GM21447 (cell line): Measurements from ENCODE around the gene DLG1.

ENCODE experiments used
- ATAC-seq: cut with Tn5 transposase; IDR thresholded peaks from one replicate; pipeline ENCODE4 v1.9.1; 2021; ENCODE audit not compliant: unreplicated experiment

Gene DLG1

DNA sequence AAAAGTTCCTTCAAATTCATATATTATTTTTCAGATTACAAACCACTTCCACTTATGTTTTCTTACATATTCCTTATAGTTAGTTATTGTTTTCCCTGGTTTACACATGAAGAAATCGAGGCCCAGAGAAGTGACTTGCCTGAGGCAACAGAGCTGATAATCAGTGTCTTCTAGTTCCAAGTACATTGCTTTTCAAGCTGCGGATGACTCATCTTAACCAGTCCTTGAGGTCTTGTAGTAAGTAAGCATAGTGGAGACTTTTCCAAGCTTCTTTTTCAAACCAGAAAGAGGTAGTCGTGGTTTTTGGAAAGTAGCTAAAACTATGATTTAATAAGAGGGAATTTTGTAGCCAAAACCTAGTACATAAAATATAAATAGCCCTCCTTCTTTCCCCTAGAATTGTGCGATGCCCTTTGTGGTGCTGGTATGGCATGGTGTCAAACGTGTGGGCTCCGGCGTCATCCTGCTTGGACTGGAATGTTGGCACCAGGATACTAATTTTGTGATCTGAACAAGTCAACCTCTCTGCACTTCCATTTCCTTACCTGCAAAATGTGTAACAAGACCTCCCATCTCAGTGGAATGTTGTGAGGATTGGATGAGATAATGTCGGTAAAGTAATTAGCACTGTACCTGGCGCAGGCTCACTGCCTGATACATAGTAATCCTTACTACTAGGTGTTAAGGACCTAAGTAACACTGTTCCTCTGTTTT is 19.0 kb upstream of the DLG1 start:
- no peak for ATAC-seq

DNA sequence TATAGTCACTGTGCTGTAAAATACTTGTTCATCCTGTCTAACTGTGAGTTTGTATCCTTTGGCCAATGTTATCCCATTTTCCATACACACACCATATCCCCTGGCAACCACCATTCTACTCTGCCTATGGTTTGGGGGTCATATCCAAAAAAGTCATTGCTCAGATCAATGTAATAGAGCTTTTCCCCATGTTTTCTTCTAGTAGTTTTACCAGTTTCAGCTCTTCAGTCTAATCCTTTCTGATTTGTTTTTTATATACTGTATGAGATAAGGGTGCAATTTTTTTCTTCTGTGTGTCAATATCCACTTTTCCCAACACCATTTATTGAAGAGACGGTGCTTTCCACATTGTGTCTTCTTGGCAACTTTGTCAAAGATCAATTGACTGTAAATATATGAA is 14.0 kb upstream of the DLG1 start:
- no peak for ATAC-seq

DNA sequence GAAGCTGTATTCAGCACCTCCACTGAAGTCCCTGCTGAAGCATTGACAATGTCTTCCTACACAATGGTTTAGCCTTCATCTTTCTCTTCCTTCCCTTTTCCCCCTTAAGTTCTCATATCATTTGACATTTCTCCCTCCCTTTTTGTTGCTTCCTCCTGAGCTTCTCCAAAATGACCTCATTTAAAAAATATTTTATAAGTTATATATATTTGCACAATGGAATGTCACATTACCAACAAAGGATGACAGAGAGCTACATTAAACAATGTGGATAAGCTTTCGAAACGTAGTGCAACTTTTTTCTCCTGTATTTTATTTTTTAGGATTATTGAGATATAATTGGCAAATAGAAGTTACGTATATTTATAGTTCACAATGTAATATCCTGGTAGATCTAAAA is 13.2 kb upstream of the DLG1 start:
- no peak for ATAC-seq

DNA sequence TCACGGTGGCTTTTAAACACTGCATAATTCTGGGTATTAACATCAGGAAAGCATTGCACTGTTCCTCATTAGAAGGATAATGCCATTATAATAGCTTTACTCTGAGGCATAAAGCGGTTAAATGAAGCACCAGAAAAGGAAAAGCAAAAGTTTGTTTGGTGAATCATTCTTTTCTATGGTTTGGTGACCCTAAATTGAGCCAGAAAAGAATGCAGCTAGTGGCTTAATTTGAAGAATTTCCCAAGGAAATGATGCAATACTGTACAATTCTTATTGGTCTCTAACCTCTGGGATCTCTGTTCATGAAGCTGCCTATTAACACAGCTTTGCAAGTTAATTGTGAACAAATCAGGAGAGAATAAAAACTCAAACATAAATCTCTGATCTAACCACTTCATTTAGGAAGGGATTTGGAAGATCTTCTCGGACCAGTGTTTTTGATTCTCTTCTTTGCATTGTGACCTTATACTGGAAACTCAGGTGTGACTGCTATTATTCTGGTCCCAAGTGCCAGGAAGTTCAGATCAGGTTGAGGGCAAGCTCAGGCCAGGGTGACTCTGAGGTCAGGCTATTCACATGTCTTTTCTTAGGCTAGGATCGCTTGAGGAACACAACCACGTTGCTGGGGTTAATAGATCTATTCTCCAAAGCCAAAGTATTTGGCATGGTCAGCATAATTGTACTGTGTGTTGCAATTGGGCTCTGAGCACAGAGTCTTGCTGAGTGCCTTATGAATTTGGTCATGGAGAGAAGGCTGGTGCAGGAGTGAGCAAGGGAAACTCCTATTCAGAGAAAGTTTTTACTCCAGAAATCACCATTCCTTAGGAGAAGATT is 11.3 kb upstream of the DLG1 start:
- ATAC-seq, result no peak

DNA sequence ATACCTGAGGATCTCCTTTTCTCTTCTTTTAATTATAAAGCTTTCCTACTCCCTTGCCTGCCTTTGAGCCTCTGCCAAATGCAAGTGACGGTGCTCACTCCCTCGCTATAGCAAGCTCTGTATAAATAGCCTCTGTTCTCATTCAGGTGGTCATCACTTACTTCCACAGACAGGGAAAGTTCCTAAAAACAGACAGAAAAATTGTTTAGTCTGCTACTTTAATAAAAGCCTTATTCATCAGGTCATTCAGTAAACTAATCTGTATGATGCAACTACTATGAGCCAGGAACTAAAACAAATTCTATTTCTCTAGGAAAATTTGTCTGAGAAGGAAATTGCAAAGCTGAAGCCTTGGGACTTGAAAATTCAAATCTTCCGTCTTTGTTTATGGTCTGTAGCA is 10.2 kb upstream of the DLG1 start:
- no peak for ATAC-seq

DNA sequence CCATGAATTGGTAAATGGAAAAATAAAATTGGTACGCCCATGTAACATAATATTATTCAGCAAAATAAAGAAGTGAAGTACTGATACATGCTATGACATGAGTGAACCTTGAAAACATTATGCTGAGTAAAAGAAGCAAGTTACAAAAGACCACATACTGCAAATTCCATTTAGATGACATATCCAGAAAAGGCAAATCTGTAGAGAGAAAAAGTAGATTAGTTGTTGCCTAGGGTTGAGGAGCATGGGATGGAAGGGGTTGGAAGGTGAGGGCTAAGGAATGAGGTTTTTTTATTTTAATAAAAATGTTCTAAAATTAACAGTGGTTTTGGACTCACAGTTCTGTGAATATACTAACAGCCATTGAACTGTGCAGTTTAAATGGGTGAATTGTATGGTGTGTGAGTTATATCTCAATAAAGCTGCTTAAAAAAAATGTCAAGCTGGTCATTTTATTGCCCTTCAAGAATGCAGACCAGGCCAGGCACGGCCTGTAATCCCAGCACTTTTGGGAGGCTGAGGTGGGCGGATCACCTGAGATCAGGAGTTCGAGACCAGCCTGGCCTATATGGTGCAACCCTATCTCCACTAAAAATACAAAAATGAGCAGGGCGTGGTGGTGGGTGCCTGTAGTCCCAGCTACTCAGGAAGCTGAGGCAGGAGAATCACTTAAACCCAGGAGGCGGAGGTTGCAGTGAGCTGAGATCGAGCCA is 8.1 kb upstream of the DLG1 start:
- ATAC-seq, result no peak

DNA sequence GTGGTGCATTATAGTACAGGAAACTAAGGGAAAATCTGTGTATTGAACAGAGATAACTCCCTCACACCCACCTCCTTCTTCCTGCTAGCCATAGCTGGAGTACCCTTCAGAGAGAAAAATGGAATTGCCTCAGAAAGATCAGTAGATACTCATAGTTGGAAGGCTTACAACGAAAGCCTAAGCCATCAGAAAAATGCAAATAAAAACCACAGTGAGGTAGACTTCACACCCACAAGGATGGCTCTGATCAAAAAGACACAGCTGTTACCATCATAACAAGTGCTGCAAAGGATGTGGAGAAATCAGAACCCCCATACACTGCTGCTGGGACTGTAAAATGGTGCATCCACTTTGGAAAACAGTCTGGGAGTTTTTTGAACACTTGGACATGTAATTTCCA is 7.4 kb upstream of the DLG1 start:
- ATAC-seq, result no peak

DNA sequence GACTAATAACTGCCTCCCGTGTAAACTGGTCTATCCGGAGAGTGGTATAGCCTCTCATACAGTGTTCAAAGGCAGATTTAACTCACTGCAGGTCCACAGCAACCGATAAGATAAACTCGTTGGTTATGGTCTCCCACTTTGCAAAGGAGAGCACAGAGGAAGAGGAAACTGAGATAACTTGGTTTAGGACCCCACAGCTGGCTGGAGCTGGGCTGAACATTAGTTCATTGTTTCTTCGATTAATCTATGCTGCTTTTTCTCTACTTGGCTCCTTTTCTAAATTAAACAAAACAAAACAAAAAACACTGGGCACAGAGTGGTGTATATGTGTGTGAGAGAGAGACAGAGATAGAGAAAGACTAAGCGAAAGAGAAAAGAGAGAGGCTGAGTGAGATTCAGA is 5.0 kb upstream of the DLG1 start:
- no peak for ATAC-seq

DNA sequence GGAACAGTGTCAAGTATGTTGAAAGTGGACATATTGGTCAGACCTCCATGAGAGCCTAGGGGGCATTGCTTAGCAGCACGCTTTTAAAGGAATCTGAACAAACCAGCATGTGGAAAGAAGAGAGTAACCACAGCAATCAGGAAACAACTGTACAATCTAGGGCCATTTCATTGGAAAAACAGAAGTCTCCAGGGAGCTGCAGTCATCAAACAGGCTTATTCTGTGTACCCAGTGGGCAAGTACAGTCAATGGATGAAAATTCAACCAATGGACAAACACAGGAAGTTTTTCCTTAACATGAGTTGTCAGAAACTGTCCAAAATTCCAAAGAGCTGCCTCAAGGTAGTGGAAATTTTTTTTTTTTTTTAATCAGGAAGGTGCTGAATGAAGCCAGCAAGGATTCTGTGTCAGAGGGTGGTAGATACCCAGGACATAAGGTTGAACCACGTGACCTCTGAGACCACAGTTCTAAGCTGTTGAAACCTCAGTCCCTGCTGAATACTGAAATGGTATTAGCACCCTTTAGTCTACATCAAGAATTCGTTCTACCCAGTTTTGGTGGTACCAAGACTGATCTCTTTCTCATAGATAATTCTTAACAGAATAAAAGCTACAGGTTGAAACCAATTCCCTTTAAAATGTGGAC is 4.4 kb upstream of the DLG1 start:
- ATAC-seq, result no peak

DNA sequence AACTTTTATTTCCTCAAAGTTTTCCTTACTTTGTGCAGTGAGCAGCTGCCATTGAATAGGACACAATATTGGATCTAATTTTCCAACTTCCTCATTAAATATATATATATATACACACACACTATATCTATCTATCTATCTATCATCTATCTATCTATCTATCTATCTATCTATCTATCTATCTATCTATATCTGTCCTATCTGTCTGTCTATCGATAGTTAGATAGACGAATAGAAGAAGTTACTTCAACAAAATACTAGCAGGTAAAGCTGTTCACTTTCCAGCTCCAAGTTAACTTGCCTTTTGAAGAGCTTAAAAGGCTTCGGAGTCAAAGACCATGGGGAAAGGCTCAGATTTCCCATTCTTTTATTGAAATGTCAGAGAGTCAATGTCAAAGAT is 3.6 kb upstream of the DLG1 start:
- ATAC-seq, result no peak

DNA sequence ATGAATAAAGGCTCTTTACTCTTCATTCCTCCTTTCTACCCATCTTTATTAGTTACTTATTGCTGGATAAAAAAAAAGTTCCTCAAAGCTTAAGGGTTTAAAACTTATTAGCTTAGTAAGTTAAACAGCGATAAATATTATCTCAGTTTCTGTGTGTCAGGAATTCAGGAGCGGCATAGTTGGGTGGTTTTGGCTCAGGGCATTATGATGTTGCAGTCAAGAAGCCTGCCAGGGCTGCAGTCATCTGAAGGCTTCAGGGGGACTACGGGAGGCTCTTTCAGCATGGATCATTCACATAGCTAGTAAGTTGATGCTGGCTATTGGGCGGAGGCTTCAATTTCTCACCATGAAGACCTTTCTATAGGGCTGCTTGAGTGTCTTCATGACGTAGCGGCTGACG is 1.9 kb upstream of the DLG1 start:
- no peak for ATAC-seq

DNA sequence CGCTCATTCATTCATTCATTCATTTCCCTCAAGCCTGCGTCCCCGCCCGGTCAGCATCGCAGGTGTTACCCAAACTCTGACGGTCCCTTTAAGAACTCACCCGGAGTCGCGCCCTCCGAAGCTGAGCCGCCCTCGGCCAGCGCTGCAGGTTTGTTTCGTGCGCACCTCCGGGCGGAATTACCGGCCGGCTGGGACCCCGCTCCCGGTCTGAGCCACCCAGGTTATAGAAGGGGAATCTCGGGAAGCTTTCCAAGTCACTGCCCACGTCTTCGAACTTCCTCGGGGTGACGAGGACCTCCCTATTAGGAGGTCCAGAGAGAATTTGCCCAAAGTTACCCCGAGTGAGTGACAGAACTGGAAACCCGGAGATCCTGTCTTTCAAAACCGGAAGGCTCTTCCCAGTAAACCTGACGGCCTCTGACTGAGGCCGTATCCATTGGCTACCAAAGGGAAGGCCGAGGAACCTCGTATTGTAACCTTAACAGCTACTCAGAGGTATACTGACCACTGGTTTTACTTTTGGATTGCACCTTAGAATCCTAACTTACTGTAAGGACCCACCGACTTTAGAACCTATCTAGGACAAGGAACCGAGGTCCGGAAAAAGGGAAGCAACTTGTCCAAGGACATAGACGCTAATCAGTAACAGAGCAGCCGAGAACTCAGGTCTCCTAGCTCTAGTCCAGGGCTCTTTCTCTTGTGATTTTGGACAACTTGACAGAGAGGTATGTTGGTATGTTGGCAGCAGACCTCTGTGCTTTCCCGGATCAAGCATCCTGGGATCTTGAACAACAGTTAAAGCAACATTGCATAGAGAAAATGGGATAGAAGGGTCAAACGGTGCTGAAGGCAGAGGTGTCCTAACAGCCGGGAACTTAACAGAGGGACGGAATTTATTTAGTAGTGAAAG is 788 bp upstream of the DLG1 start:
- ATAC-seq, result peak; percentile 27

DNA sequence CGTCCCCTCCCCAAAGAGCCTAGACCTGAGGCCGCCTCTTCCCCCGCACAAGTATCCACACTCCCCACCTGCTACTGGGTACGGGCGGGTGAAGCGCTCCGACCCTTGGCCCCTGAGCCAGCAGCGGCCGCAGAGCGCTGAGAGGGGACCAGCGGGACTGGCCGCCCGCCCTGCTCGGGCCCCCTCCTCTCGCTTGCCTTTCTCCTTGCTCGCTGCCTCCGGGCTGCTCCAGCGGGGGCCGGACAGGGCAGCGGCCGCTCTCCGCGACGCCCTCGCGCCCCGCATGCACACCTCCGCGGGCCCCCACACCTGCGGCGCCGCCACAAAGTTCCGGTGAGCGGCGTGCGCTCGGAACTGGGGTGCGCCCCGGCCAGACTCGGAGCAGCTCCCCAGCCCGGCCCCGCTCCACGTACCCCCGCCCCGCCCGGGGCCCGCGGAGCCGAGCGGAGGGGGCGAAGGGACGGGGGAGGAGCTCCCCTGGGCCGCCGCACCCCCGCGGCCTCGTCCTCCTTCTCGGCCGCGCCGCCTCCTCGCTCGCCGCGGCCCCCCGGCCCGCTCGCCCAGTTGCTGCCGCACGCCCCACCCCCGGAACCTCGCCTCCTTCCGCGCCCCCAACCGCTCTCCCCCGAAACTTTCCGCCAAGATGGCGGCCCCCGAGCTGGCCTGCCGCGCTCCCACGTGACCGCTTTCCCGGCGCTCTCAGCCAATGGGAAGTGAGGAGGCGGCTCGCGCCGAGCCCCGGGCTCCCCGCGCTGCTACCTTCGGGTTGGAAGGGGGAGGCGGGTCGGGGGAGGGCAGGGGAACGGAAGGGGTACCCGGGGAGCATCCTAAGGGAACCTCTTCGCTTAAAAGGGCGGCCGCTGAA is 704 bp downstream of the DLG1 start:
- peak; percentile 68 for ATAC-seq

DNA sequence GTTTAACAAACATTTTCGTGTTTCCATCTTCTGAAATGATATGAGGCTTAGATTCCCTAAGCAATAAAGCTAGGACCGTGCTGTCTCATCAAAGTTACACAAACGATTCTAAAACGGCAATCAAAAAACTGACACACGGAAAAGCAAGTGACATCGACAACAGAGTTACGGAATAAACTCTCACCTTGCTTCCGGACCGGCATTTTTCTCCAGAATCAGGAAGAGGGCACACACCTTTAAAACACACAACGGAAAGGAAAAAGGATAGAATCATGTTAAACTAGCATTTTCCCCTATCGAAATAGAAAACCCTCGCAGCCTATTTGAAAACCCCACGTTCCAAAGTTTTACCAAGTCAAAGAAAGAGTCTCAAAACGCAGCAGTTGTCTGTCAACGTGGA is 1.4 kb downstream of the DLG1 start:
- no peak for ATAC-seq

DNA sequence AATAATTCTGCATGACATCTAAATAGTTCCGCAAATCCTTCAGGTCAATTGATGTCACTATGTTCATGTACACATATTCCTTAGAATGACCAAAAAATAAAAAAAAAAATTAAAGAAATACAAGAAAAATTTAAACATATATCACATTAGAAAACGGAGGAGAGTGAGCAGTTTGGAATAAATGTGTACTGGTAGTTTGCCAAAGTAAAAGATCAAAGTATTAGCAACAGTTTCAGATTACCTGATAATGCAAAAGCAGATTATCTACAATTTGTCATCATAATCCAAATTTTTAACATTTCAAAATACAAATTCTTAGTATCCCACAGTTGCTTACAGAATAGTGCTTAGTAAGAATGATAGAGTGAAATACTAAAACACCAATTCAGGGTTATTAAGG is 1.9 kb downstream of the DLG1 start:
- ATAC-seq, result no peak

DNA sequence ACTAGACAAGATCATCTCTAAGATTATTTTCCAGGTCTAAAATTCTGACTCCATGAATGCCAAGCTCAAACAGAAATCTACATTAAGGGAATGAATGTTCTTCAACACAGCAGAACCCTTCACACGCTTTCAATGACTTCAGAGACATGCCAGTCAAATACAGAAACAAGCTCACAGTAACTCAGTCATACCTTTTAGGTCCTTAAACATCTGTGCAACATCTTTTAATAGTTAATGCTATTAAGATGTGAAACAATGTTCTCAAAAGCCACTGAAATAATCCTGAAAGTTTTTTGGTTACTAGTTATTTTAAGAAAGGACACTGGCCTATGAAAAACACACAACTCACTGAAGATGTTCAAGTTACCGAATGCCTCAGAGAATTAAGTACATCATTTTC is 2.5 kb downstream of the DLG1 start:
- ATAC-seq, result no peak

DNA sequence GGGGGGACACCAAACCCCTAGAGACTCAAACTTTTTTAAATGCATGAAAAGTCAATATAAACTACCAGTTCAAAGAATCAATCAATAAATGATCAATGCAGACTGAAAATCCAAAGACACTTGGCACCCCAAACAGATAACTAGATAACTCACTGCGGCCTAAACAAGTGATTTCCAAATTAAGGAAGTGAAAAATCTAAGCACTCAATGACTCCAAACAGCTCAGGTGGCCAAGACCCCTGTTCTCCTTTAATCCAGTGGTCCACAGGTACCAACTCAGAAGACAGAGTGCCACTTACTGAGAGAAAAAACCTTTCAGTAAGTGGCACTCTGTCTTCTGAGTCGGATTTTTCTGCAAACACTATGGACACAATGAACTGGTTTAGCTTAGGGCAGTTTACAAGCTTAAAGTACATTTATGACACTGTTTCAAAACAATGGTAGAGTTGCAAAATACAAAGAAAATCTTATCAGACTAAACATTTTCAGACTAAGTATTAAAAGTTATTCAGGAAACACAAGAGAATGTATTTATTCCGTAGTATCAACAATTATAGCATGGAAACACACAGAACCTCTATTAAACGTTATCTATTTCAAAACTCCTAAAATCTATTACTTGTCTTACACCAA is 4.7 kb downstream of the DLG1 start:
- ATAC-seq, result no peak

DNA sequence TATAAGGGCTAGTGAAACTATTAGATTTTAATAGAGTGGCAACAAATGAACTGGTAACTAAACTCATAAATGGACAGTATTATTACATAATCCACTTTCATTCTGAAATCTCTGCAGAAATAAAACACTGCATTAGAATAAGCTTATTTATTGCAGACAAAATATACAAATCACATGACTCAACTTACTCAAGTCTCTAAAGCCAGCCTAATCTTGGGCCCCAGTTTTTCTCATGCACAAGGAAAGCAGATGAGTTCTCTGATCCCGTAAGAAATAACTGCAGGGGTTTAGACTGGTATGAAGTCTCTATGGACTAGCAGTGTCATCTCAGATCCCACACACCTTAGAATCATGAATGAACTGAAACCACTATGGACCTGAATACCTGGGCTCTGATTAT is 5.8 kb downstream of the DLG1 start:
- ATAC-seq, result no peak

DNA sequence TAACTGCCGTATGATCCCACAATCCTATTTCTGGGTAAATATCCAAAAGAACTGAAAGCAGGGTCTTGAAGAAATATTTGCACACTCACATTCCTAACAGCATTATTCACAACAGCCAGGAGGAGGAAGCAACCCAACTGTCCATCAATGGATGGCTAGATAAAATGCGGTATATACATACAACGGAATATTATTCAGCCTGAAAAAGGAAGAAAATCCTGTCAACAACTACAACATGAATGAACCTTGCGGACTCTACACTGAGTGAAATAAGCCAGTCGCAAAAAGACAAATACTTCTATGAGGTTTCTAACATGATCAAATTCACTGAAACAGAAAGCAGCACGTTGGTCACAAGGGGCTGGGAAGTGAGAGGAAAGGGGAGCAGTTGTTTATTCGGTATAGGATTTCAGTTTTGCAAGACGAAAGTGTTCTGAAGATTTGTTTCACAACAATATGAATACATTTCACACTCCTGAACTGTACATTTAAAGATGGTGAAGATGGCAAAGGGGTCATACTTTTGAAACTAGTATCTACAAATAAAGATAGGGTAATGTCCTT is 6.2 kb downstream of the DLG1 start:
- no peak for ATAC-seq
